HPDE6-E6E7 (cell line): ENCODE results near the gene NANOS1.
A peak's percentile ranks its signal among the peaks of the same experiment; 100 is the strongest.
"Not testable (repeated sequence)": the region's sequence is repeated elsewhere in the genome, so short reads cannot be mapped to it uniquely, and the experiment has no call there.

Source experiments
- DNase-seq: peaks from one replicate; pipeline ENCODE4 v3.0.0; 2011; ENCODE audit warnings: missing footprints; ENCODE audit errors: extremely low spot score

NANOS1 gene

DNA sequence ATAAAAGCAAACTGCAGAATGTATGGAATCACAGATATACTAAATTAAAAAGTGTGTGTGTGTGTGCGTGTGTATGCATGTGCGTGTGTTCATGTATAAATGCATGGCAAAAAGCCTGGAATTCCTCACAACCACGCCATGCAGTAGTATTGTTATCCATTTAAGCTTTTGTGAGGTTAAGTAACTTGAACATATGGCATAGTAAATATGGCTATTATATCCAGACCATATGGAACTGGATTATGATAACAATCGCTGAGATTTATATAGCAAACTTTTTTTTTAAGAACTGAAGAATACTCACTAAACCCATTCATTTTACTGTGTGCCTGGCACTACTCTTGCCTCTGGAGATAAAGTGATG lies 22.3 kb upstream of the NANOS1 start:
- DNase-seq: no peak

DNA sequence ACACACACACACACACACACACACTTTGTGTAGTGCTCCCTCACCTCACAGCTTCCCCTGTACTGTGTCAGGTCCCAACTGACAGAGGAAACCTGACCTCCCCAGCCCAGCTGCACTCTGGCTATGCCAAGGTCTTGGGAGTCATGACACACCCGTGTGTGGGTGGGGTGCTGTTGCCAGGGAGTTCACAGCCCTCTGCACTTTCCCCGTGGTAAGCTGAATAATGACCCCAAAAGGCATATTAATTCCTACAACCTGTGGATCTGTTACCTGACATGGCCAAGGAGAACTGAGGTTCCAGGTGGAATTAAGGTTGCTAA lies 8.9 kb upstream of the NANOS1 start:
- no peak for DNase-seq

DNA sequence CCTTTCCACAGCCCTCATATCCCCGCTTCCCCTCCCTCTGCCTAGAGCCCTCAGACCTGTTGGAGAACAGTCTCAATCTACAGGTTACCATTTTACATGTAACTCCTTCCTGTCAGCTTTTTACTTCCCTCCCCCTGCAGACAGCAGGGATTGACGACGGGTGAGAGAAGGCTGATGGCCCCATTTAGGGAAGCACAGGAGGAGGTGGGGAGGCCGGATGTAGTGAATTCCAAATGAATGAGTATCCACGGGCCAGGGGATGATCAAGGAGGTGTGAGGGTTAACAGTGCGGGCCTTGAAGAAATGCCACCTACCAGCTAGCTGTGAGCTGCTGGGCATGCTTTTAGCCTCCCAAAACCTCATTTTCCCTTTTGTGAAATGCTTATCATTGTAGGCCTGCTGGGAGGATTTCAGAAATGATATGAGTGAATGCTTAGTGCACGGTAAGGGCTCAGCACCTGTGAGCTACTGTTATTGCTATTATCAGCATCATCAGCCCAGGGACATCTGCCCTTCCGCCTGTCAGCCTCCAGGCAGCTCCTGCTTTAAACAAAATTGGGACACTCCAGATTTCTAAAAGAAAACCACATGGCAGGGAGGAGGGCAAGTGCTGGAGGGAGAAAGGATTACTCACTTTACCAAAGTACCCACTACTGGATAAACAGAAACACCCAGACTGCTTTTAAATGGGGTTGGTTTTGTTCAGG lies 6.5 kb upstream of the NANOS1 start:
- no peak for DNase-seq

DNA sequence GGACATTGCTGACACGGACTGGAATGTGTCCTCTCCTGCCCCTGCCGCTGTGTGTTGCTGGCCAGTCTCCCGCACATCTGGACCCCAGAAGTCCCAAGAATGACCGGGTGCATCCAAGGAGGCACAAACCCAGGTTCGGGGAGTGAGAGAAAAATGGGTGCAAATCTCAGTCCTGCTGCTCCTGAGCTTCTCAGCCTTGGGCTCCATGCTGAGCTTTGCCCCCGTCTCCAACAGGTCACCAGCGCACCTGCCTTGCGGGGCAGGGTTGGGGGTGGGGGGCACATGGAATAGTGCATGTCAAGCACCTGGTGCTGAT lies 6.0 kb upstream of the NANOS1 start:
- DNase-seq: no peak

DNA sequence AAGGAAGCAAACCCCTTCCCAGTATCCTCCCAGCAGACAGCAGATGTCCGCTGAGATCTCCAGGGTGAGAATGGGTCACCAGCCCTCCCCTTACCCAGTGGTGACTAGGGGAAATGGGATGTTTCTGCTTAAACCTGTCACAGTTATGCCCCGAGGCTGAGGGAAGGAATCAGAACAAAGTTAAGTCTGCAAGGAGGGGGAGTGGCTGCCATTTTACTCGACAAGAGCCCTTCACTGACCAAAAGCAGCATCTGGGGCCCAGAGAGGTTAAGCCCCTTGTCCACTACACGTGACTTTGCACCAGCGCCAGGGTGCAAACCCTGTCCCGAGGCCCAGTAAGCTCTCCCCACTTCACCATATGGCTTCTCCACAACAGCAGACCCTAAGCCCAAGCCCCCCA lies 4.6 kb upstream of the NANOS1 start:
- no peak for DNase-seq

DNA sequence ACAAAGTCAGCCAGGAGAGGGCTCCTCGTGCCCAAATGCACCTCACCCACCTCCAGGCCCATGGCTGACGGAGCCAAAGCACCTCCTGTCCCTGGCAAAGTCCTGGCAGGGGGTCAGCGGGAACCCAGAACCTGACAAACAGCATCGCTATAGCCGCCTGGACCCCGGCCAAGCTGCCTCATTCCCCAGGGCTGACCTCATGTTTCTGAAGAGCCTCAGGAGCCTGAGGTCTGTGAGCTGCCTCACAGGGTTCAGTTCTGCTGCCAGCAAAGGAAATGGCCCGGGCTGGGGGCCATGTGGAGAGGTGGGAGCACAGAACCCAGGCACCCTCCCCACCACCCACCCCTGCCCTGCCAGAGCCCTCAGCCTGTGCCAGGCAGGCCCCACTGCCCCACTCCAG lies 4.2 kb upstream of the NANOS1 start:
- no peak for DNase-seq

DNA sequence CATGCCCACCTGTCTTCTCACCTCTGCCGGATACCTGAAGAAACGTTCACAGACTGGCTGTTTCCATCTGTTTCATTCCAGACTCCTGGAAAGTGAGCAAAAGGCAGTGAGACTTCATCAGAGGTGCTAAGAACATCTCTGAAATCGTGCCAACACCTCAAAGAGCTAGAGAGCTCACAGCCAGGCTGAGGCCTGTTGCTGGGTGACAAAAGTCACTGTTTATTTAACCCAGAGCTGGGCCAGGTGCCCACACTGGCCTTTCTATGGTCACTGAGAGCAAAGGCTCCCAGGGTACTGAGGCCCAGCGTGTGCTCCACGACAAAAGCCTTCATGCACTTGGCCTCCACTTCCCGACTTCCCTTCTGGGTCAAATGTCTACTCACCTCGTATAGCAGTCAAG lies 3.7 kb upstream of the NANOS1 start:
- no peak for DNase-seq

DNA sequence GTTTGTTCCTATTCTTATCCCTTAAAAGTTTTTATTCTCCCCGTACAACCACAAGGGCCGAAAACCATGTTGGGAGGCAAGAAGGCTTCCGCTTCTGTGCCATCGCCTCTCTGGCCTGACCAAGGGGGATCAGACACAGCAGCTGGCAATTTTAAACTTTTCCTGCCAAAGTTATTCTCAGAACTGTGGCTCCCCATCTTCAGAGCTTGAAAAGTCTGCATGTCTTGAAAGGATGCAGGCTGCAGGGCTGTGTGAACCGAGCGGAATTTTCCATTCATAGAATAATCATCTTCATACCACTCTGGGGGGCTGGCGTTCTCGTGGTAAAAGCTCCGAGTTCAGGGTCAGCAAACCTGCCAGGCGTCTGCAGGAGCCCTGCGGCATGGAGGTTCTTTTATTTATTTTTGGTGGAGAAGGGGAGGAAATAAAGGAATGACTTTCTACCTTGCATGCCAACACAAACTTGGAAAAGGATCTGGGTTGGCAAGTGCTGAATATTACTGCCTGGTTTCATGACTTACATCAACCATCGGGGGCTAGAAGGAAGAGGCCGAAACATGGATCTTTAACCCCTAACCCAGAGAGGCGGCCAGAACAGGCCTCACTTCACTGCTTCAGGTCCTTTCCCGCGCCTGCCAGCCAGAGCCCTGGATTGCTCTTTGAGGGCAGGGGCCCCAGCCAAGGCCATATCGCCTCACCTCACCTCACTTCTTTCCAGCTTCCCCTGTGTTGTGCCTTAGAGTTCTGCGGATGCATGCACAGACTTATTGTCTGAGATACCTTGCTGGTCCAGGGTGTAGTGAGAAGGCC lies 3.0 kb upstream of the NANOS1 start:
- DNase-seq: no peak

DNA sequence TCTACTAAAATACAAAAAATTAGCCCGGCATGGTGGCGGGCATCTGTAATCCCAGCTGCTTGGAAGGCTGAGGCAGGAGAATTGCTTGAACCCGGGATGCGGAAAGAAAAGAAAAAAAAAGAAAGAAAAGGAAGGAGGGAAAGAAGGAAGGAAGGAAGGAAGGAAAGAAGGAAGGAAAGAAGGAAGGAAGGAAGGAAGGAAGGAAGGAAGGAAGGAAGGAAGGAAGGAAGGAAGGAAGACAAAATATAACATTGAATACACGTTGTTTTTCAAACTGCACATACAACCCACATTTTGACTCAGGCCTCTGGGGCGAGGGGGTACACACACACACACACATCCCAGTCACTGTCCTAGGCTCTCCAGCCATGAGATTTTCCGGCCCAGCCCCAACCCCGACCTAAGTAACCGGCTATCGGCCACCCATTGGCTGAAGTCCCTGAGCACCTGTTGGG lies 1.0 kb upstream of the NANOS1 start:
- not testable (repeated sequence) for DNase-seq

DNA sequence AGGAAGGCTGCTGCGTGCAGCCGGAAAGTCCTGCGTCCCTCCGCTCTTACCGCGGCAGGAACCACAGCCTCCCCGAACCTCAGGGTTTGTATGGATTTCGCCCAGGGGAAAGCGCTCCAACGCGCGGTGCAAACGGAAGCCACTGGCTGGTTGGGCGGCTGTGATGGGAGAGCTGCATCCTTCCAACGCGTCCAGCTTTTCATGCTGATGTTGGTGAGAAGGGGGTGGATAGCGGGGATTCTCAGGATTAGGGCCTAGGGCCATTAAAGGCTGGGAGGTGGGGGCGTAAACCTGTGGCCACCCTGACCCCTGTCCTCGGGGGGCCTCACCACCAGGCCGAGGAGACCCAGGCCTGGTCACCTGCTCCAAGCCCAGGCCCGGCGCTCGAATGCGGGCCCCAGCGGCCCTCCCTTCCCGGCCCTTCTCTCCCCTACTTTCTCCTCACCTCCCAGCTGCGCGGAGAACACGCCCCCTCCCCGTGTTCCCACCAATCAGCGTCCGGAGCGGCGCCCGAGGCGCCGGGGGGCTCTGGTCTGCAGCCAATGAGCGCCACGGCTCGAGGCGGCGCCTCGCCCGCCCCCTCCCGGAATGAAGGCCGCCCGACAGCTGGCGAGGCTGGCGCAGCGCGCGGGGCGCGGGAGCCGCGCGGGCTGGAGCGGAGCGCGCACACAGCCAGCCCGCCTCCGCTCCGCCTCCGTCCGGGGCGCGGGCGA lies 458 bp upstream of the NANOS1 start:
- DNase-seq: peak; percentile 64

DNA sequence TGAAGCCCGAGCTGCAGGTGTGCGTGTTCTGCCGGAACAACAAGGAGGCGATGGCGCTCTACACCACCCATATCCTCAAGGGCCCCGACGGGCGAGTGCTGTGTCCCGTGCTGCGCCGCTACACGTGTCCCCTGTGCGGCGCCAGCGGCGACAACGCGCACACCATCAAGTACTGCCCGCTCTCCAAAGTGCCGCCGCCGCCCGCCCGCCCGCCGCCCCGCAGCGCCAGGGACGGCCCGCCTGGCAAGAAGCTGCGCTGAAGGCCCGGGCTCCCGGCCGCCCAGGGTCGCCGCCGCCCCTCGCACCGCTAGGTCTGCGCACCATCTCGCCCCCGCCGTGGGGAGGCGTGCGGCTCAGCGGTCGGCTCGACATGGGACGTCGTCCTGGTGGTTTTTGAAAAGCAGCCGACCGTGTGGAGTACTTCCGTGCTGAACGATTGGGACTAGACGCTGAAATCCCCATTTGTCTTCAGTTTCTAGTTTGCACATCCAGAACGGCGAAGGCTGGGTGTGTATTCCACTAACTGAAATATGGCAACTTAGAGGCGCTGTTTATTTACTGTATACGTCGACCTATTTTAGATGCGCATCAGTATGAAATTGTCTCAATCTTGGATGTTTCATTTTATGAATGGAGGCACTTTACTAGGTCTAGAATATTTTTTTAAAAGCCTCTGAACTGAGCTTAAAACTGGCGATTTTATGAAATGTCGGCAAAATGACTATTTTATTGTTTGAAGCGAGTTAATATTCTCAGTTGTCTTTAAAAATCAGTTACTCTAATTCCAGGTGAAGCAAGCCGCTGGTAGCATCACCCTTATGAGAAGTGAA lies 1.1 kb downstream of the NANOS1 start:
- no peak for DNase-seq

DNA sequence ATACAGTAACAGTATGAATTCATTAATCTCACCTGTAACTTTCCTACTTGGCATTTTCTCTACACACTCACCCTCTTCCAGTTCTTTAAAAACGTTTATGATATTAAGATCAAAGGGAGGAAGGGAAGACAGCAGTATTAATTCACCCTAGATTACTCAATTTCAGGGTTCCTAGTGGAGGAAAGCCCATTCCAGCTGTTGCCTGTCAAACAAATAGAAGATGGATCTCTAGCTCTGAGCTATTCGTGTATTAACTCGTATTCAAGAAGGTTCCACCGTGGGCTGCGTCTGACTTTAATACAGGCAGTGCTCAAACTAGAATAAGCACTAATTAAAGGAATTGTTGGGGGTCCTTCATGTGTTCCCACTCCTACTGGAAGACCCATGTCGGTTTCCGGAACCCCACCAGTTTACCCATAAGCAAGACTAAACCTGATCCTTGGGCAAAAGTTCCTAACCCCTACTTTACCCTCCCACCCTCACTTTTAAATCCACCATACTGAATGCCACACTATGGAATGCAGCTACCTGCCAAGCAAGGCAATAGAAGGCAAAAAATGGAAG lies 2.1 kb downstream of the NANOS1 start:
- no peak for DNase-seq

DNA sequence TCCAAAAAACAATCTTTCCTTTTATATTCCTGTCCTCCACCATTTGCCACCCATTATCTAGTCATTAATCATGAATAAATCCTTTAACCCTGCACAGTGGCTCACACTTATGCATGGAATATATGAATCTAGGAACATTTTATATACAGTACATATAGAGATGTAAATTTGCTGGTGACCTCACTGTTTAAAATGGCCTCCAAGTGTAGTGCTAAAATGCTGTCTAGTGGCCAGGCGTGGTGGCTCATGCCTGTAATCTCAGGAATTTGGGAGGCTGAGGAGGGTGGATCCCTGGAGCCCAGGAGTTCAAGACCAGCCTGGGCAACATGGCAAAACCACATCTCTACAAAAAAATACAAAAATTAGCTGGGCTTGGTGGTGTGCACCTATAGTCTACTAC lies 9.6 kb downstream of the NANOS1 start:
- DNase-seq: no peak

DNA sequence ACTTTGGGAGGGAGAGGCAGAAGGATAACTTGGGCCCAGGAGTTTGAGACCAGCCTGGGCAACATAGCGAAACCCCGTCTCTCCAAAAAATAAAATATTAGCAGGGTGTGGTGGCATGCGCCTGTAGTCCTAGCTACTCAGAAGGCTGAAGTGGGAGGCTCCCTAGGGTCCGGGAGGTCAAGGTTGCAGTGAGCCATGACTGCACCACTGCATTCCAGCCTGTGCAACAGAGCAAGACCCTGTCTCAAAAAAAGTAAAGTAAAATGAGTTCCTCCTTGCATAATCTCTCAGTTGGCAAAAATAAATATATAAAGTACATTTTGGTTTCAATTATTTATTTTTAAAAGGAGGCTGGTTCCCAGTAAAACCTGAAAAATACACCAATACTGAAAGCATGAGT lies 11.8 kb downstream of the NANOS1 start:
- DNase-seq: no peak

DNA sequence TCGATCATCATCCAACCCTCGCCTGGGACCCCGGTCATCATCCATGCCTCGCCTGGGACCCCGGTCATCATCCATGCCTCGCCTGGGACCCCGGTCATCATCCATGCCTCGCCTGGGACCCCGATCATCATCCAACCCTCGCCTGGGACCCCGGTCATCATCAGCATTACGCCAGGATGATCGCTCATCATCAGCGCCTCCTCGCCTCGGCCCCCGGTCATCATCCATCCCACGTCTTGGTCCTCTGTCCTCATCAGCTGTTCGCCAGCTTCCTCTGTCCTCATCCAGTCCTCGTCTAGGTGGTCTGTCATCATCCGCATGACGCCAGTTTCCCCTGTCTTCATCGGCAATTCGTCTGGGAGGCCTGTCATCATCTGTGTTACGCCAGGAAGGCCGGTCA lies 12.7 kb downstream of the NANOS1 start:
- no peak for DNase-seq

DNA sequence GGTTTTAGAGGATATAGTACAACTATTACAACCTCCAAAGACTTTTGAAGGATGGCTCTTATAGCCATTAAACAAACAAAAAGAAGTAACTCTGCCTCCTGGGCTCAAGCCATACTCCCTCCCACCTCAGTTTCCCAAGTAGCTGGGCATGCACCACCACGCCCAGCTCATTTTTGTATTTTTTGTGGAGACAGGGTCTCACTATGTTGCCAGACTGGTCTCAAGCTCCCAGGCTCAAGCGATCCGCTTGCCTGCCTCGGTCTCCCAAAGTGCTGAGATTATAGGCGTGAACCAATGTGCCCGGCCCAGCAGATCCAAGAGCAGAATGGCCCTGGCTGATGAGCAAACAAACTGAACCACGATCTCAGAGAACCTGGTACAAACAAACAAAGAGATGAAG lies 16.0 kb downstream of the NANOS1 start:
- DNase-seq: no peak

DNA sequence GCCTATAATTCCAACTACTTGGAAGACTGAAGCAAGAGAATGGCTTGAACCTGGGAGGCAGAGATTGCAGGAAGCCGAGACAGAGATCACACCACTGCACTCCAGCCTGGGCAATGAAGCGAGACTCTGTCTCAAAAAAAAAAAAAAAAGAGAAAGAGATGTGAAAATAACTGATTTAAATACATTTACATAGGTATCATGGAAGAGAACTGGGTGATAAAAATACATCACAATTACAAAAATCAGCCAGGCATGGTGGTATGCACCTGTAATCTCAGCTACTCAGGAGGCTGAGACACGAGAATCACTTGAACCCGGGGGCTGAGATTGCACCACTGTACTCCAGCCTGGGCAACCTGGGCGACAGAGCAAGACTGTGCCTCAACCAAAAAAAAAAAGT lies 19.8 kb downstream of the NANOS1 start:
- DNase-seq: no peak

DNA sequence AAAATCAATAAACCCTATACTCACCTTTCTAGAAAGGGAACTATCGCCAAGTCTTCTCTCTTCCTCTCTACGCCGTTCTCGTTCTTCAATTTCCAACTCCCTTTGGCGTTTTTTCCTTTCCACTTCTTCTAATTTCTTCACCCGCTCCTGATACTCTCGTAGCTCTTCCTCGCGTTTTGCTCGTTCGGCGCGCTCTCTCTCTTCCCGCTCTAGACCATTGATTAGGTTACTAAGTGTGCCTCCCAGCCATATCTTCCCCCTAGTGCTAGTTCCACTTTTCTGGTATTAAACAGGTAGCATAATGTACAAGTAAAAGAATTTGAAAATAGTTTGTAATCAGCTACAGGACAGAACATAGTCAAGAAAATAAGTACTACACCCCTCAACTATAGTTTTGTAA lies 20.3 kb downstream of the NANOS1 start:
- DNase-seq: no peak

DNA sequence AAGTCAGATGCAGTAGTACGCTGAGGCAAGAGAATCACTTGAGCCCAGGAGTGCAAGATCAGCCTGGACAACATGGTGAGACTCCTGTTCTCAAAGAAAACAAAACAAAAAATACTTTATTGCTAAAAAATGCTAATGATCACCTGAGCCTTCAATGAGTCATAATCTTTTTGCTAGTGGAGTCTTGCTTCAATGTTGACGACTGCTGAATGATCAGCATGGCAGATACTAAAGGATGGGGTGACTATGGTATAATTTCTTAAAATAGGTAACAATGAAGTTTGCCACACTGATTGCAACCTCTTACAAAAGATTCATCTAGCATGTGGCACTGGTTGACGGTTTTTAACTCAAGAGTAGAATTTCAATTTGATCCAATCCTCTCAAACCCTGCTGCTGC lies 22.3 kb downstream of the NANOS1 start:
- DNase-seq: no peak

DNA sequence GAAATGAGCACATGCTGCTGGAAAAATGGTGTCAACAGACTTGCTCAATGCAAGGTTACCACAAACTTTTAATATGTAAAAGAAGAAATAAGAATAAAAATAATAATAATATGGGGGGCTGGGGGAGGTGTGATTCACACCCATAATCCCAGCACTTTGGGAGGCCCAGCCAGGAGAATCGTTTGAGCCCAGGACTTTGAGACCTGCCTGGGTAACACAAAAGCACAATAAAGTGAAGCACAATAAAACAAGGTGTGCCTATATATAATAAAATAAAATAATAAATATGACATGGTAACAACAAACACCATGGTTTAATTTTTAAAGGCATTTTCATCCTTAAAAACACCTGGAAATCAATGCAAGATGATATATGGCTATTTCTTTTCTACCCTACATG lies 26.0 kb downstream of the NANOS1 start:
- no peak for DNase-seq

DNA sequence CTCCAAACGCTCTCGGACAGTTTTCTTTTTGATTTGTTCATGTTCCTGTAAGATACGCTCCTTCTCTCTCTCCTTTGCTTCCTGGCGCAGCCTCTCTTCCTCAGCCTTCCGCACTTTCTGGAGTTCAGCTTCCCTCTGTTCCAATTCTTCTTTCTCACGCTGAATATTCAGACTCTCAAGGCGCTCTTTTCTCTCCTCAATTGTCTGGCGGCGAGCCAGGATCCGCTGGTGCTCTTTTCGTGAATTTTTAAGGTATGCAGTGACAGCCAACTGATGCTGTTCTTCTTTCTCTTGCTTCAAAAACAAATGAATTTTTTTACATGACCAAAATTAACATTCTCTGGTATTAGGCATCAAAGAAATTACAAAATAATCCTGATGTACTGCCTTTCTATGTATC lies 28.5 kb downstream of the NANOS1 start:
- no peak for DNase-seq

DNA sequence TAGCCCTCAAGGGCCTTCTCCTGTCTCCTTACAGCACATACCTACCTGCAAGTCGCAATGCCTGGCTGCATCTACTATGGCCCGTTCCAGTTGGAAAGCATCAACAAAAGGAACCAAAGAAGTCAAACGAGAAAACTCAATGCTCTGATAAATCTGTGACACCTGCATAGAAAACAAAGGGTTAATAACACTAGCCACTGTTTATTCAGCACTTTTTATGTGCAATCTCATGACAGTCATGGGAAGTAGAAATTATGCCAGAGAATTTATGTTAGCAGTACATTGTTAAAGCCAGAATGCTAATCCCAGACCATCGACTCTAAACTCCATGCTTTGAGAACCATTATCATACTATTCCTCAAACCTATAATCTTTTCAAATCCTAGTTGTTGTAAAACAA lies 30.0 kb downstream of the NANOS1 start:
- DNase-seq: no peak
